Retinal pigment epithelial cell (primary cell): ENCODE data around the gene PDCD5.
"Not testable (repeated sequence)": the region's sequence is repeated elsewhere in the genome, so short reads cannot be mapped to it uniquely, and the experiment has no call there.

Experiments
- DNase-seq: peaks from one replicate; pipeline ENCODE4 v3.0.0-alpha.2; 2010; ENCODE audit warnings: low read depth
- H3K4me3 ChIP-seq: 2 replicates; pipeline ENCODE4 v1.5.1; 2011; ENCODE audit warnings: mild to moderate bottlenecking, low read length, control low read depth, moderate library complexity
- TF ChIP-seq, protein P1 (sequence below): conservative IDR thresholded peaks from 2 replicates; pipeline ENCODE4 v1.5.1; 2011; ENCODE audit warnings: low read depth, low read length, control low read depth, inconsistent platforms

PDCD5 gene, protein sequence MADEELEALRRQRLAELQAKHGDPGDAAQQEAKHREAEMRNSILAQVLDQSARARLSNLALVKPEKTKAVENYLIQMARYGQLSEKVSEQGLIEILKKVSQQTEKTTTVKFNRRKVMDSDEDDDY

DNA sequence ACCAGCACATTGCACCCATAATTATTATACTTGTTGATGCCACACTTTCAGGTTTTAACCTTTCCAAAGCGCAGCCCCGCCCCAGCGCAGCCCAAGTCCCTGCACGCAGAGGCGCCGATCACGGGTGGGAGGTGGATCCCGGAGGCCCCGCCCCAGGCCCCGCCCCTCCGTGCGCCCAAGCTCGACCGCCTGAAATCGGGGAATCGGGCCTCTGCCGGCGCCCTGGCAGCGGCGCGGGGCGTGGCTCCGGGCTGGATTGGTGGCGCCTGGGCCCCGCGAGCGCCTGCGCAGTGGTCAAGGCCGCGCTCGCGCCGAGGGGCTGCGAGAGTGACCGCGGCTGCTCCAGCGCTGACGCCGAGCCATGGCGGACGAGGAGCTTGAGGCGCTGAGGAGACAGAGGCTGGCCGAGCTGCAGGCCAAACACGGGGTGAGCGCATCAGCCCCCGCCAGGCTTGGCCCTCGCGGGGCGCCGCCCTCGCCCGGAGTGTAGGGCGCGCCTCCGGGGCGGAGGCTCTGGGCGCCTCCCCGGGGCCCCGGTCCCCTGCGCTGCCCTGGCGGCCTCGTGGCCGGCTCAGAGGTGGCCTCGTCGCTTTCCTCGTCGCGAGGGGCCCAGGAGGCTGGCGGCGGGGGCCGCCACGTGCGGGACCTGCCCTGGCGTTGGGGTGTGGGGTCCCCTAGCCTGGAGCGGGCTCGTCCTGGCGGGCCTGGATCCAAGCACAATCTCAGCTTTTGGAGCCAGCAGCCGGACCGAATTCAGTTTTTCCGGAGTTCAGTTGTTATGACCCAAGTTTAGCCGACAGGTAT lies at the start of gene PDCD5:
Gene PDCD5 (plus strand): TSS at position 290 of the 804 bp plus-strand sequence. CDS start 72 bp downstream, at position 362.
- TF ChIP-seq, protein P1, sequence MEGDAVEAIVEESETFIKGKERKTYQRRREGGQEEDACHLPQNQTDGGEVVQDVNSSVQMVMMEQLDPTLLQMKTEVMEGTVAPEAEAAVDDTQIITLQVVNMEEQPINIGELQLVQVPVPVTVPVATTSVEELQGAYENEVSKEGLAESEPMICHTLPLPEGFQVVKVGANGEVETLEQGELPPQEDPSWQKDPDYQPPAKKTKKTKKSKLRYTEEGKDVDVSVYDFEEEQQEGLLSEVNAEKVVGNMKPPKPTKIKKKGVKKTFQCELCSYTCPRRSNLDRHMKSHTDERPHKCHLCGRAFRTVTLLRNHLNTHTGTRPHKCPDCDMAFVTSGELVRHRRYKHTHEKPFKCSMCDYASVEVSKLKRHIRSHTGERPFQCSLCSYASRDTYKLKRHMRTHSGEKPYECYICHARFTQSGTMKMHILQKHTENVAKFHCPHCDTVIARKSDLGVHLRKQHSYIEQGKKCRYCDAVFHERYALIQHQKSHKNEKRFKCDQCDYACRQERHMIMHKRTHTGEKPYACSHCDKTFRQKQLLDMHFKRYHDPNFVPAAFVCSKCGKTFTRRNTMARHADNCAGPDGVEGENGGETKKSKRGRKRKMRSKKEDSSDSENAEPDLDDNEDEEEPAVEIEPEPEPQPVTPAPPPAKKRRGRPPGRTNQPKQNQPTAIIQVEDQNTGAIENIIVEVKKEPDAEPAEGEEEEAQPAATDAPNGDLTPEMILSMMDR: no peak
- H3K4me3 ChIP-seq: peak within 1 kb of the TSS; percentile 85
- peak; percentile 66 for DNase-seq

DNA sequence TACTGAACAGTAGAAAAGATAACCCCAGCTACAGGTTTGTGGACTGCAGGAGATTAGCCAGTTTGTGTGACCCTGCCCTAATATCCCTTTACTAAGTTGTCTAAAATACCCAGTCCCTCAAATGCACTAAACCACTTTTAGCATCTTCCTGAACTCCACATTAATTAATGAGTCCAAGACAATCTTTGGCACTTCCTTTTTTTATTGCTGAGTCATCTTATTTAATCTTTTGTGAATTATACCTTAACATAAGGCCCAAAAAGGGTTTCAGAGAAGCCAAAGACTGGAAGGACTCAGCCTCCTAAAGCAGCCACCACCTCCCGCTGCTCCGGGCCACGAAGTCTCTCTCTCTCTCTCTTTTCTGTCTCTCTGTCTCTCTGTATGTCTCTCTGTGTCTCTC lies 48.8 kb upstream of the PDCD5 start:
- TF ChIP-seq, protein P1: no peak
- DNase-seq: no peak
- no peak overlapping the region for H3K4me3 ChIP-seq

DNA sequence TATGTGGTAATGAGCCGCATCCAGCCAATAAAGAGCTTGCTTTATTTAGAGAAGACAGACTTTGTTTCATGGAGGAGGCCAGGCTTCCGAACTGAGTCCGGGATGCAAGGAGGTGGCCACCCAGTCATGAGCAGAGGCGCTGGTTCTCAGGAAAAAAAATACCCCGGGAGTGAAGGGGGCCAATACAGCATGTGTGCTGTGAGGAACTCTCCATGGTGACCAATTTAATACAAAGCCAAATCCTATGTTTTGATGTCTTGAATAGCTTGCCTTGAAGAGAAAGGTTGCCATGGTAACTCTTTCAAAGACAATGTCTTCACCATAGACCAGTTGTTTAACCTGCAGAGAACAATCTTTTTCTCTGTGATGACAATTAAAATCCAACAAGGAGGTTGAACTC lies 43.4 kb upstream of the PDCD5 start:
- DNase-seq: no peak
- TF ChIP-seq, protein P1: no peak
- H3K4me3 ChIP-seq: no peak overlapping the region

DNA sequence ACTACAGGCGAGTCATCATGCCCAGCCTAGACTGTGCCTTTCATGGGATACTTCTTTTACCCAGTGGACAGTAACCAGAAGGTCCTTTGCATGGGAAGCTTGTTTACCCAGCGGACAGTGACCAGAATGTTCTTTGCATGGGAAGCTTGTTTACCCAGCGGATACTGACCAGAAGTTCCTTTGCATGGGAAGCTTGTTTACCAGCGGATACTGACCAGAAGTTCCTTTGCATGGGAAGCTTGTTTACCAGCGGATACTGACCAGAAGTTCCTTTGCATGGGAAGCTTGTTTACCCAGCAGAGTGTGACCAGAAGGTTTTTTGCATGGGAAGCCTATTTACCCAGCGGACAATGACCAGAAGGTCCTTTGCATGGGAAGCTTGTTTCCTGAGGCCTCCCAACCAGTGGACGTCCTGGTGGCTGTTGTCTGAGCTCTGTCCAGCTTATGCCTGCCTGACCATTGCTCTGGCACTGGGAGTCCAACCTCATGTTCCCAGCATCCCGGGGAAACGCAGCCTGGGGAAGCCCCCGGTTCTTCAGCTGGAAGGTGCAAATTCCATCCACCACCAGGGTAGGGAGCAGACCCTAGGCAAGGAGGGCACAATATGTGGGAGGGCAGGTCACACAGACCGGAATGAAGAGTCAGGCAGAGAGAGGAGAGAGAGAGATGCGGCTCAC lies 41.6 kb upstream of the PDCD5 start:
- no peak overlapping the region for H3K4me3 ChIP-seq
- TF ChIP-seq, protein P1: no peak
- no peak for DNase-seq

DNA sequence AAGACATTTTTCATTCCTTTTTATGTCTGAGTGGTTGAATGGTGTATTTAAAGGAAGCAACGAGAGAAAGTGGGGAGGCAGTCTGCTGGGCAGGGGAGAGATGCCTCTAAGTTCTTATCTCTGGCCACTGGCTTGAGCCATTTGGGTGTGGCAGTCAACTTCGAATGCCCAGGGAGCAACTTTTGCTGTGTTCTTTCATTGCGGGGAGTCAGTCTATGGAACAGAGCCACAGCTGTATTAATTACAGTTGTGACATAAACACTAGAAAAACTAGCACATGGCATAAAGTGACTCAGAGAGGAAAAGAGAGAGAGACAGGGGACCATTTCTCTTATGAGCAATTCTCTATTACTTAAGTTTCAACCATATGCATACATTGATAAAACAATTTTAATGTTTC lies 40.4 kb upstream of the PDCD5 start:
- H3K4me3 ChIP-seq: no peak overlapping the region
- TF ChIP-seq, protein P1: no peak
- no peak for DNase-seq

DNA sequence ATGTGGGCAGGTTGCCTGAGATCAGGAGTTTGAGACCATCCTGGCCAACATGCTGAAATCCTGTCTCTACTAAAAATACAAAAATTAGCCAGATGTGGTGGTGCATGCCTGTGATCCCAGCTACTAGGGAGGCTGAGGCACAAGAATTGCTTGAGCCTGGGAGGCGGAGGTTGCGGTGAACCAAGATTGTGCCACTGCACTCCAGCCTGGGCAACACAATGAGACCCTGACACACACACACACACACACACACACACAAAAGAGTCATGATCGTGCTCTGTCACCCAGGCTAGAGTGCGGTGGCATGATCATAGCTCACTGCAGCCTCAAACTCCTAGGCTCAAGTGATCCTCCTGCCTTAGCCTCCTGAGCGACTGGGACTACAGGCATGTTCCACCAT lies 39.6 kb upstream of the PDCD5 start:
- H3K4me3 ChIP-seq, DNase-seq: not testable (repeated sequence)

DNA sequence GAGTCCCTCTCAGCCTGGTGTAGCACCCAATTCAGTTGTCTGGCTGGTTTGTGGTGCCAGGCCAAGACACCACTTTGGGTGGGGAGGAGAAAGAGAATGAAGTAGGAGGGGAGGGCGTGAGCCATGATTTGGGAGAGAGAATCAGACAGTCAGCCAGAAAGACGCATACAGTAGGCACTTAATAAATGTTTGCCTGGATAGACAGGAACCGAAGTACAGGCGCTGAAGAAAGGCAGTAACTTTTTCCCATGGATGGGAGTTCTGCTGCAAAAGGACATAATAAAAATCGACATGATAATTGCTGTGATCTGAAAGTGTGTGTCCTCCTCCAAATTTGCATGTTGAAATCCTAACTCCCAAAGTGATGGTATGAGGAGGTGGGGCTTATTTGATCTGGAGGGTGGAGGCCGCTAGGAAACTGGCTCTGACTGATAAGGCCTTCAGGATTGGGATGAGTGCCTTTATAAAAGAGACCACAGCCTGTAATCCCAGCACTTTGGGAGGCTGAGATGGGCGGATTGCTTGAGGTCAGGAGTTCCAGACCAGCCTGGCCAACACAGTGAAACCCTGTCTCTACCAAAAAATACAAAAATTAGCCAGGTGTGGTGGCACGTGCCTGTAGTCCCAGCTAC lies 38.4 kb upstream of the PDCD5 start:
- DNase-seq: no peak
- H3K4me3 ChIP-seq: no peak overlapping the region
- TF ChIP-seq, protein P1: no peak
